Fibroblast of mammary gland (primary cell): ENCODE results near the gene RAB17.

Experiments used
- DNase-seq: peaks from one replicate; pipeline ENCODE4 v3.0.0-alpha.2; 2010; ENCODE audit warnings: low read depth
- H3K4me3 ChIP-seq: 2 replicates; pipeline ENCODE4 v1.5.1; 2011; ENCODE audit warnings: low read depth, mild to moderate bottlenecking, low read length, moderate library complexity; ENCODE audit not compliant: control insufficient read depth
- TF ChIP-seq, protein P1 (sequence below): conservative IDR thresholded peaks from 2 replicates; pipeline ENCODE4 v1.5.1; 2011; ENCODE audit warnings: low read depth, low read length, inconsistent platforms; ENCODE audit not compliant: control insufficient read depth, insufficient read depth

RAB17 gene

DNA sequence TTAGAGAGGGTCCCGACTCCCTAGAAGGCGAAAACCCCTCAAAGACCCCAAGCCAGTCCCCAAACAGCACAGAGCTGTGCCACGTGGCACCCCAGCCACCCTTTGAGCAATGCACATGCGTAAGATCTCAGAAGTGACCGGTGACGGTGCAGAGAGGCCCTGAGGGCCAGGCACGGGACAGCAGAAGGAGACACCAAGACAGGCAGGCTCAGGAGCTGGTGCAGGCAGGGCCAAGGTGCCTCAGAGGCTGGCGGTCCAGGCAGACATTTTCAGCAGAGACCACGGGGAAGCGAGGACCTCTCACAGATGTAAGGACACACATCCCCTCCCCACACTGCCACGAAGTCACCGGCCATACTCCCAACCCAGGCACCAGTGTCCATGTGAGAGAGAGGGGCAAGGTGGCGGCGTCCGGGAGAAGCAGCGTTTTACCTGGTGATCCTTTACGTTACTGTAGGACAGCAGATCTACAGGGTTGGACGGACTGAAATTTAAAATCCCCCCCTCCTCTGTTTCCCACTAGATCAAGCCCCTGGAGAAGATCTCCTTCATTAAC, 2.0 kb upstream of the RAB17 start:
- no peak overlapping the region for H3K4me3 ChIP-seq
- TF ChIP-seq, protein P1, sequence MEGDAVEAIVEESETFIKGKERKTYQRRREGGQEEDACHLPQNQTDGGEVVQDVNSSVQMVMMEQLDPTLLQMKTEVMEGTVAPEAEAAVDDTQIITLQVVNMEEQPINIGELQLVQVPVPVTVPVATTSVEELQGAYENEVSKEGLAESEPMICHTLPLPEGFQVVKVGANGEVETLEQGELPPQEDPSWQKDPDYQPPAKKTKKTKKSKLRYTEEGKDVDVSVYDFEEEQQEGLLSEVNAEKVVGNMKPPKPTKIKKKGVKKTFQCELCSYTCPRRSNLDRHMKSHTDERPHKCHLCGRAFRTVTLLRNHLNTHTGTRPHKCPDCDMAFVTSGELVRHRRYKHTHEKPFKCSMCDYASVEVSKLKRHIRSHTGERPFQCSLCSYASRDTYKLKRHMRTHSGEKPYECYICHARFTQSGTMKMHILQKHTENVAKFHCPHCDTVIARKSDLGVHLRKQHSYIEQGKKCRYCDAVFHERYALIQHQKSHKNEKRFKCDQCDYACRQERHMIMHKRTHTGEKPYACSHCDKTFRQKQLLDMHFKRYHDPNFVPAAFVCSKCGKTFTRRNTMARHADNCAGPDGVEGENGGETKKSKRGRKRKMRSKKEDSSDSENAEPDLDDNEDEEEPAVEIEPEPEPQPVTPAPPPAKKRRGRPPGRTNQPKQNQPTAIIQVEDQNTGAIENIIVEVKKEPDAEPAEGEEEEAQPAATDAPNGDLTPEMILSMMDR, result no peak
- DNase-seq, result no peak

DNA sequence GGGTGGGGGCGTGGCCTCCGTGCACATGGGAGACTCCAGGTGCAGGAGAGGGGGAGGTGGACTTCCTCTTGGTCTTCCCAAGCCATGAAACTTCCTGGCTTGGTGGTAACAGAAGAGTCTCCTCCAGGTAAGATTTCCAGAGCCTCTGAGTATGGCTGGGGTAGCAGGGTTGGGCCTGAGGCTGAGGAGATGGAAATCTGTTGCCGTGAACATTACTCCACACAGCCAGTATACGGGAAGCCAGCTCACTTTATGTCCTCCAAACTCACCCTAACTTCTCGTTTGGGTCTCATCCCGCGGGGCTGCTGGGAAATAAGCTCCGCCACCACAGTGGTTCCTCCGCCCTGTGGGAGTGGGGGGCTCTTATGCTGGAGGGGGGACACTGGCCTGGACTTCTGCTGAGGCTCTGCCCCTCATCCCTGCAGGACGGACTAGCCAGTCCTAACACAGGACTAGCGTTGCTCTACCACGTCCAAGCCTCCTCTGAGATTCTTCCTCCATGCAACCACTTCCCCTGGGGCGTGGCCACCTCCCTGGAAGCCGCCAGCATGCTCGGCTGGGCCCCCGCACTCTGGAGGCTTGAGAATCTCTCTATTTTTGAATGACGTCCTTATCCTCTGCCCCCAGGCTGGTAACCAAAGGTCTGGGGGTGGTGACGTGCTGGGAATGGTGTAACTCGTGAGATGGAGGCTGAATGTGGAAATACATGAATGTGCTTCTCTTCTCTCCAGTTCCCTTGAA, 777 bp upstream of the RAB17 start:
- H3K4me3 ChIP-seq, result no peak overlapping the region
- DNase-seq, result peak; percentile 14
- TF ChIP-seq, protein P1, result no peak

DNA sequence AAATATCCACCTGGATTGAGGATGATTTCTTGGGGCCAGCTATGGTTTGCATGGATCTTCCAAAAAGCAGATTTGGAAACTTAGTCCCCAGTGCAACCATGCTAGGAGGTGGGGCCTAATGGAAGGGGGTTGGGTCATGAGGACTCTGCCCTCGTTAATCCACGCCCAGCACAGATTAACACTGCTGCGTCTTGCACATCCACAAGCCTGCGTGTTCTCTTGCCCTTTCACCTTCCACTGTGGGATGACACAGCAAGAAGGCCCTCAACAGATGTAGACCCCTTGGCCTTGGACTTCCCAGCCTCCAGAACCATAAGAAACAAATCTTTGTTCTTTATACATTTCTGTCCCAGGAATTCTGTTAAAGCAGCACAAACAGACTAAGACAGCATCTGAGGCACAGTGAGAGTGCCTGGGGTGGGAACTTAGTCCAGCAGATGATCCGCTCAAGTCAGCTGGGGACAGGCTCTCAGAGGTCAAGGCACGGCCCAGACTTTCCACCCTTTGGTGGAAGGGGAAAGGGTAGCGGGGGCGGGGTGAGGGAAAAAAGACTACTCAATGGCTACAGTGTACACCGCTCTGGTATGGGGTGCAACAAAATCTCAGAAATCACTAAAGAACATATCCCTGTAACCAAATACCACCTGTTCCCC, 2.4 kb downstream of the RAB17 start:
- no peak for DNase-seq
- H3K4me3 ChIP-seq, result no peak overlapping the region
- TF ChIP-seq, protein P1, result no peak

DNA sequence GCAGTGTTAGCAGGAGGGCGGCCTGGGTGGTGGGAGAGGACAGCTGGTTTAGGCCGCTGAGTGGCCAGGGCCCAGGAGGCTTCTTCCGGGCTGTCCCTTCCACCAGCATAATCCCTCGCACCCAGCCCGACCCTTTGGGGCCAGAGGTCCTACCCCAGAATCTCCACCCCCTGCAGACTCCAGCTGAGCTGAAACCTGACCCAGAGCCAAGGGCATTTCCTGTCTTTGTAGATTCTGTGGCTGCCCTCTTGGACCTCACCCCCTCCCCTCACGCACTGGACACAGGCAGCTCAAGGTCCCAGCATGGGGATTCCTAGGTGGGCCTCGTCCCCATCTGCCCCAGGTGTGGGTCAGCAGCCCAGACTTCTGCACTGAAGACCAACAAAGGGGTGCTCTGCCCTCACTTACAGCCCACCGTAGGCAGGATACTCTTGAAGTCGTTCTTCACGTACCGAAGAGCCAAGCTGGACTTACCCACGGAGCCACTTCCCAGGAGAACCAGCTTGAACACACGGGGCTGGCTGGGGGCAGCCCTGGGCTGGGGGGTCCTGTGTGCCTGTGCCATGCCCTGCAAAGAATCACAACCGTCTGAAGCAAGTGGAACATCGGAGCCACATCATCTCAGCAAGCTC, 4.8 kb downstream of the RAB17 start:
- TF ChIP-seq, protein P1, result no peak
- no peak for DNase-seq
- no peak overlapping the region for H3K4me3 ChIP-seq

DNA sequence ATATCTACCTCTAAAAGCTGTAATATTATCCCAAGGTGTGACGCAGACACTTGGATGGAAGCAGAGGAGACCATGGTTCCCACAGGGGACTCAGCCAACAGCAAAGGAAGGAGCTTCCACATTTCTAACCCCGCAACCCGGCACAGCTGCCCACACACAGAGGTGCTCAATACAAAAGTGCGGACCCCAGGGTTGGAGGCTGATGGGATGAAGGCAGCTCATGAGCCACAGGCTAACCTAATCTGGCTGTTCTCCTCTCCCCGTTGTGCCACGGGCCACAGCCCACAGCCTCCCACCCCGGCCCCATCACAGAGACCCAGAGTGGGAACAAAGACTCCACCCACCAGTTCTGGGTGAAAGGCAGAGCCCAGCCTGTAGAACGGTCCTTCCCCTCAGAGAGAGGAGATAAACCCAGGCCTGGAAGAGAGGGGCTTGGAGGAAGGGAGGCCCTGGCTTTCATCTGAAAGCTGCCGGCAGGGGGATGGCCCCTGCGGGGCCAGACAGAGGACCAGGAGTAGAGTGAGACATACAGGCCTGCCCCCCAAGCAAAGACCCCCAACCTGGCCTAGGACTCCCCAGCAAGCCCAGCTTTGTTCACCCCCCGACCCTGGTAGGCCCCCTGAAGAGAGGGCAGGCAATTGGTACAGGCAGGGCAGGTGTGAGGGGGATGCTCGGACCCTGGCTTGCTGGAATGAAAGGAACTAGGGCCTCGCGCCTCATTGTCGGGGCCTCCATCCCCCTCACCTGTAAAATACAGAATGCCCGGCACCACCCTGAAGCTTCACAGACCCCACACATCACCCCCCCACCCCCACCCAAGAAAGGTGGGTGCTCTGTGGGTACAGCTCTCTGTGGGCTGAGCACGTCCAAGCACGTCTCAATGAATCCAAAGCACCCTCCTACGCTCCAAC, 6.9 kb downstream of the RAB17 start:
- H3K4me3 ChIP-seq, result no peak overlapping the region
- TF ChIP-seq, protein P1, result no peak

More for the DNA sequence above, 6.9 kb downstream of the RAB17 start:
- DNase-seq, result no peak
